NCI-H2081 treated with DMSO at 0.1 percent for 48 hours (cell line): ENCODE data around the gene MAEA.

Experiments
- DNase-seq: peaks from one replicate; lab custom pipeline; 2025; lab: John Stamatoyannopoulos, UW

Gene MAEA

DNA sequence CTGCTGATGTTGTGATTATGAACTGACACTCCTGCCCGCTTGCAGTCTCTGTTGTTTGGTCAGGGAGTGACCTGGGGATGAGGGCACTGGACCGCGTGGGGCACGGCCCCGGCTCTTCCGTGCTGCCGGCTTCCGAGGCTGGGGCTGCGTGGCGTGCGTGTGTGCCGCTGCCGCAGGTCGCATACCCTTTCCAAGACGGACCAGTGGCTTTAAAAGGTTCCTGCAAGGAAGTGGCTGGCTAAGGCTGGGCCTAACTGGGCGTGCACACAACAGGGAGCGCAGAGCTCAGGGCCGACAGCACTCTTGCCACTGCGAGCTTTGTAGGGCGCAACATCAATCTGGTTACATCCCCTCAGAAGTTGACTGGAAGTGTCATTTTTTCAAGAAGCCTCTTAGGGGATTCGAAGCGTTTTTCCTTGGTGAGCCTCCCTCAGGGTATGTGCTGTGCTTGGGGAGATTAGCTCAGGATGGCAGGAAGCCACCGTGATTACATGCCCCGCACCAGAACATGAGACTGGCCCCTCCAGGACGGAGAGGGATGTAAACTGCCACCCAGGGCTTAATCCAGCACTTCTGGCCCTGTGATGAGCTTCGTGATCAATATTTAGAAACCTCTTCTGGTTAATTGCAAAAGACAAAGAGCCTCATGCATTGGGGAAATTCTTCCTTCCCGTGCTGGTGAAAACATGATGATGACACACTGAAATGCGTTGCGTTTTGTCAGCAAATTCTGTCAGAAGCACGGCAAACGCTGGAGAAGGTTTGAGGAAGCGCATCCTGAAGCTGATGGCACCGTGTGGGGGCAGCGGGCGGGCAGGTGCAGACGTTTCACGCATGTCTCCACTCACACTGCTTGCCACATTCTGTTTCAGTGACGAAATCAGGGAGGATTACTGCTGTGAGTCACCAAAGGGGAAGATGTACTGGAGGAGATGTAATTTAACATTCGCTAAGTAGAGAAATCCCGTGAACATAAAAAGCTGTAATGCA is 11.1 kb downstream of the MAEA start:
- no peak for DNase-seq

GRCh38 chr4:1302159-1302558 is 12.5 kb downstream of the MAEA start:
- no peak for DNase-seq

GRCh38 chr4:1305261-1305711 is 15.6 kb downstream of the MAEA start:
- no peak for DNase-seq

DNA sequence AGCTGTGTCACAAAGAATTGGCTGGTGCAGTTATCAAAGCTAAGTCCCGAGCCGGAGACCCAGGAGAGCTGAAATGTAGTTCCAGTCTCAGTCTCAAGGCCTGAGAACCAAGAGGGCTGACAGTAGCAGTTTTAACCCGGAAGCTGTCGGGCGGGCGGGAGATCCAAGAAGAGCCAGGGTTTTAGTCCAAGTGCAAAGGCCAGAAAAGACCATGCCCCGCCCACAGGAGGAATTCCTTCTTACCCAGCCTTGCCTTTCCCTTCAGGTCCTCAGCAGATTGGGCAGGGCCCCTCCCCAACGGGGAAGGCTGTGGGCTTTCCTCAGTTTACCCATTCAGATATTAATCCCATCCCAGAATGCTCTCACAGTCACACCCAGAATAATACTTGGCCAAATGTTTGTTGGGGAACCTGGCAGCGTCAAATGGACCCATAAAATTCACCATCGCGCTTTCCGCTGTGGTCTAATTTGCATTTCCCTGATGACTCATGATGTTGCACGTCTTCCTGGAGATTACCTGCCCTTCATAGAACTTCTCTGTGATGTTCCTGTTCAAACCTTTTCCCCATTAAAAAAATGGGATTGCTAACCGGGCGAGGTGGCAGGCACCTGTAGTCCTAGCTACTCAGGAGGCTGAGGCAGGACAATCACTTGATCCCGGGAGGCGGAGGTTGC is 16.2 kb downstream of the MAEA start:
- DNase-seq: no peak

DNA sequence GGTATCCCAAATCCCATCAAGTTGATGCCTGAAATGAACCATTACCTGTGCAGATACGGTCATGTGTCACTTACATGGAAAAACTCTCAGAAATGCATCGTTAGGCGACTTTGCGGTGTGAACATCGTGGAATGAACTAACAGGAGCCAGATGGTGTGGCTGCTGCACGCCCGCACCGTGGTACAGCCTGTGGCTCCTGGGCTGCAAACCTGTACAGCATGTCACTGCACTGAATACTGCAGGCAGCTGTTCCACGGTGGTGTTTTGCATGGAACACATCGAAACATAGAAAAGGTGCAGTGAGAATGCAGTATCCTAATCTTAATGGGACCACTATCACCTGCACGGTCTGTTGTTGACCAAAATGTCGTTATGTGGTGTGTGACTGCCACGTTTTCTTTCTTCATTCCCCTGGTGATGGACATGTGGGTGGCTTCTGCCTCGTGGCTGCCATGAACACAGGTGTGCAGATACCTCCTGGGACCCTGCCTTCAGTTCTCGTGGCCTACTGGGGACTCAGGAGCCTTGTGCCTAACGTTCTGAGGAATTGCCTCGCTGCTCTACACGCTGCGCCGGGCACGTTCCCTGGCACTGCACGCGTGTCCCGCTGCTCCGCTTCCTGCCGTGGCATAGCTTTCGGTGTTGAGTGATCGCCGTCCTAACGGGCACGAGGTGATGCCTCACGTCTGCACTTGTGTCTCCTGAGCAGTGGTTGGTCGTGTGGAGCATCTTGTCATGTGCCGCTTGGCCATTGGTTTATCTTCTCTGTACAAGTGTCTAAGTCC is 18.5 kb downstream of the MAEA start:
- DNase-seq: no peak

GRCh38 chr4:1309261-1310010 is 19.7 kb downstream of the MAEA start:
- DNase-seq: no peak

DNA sequence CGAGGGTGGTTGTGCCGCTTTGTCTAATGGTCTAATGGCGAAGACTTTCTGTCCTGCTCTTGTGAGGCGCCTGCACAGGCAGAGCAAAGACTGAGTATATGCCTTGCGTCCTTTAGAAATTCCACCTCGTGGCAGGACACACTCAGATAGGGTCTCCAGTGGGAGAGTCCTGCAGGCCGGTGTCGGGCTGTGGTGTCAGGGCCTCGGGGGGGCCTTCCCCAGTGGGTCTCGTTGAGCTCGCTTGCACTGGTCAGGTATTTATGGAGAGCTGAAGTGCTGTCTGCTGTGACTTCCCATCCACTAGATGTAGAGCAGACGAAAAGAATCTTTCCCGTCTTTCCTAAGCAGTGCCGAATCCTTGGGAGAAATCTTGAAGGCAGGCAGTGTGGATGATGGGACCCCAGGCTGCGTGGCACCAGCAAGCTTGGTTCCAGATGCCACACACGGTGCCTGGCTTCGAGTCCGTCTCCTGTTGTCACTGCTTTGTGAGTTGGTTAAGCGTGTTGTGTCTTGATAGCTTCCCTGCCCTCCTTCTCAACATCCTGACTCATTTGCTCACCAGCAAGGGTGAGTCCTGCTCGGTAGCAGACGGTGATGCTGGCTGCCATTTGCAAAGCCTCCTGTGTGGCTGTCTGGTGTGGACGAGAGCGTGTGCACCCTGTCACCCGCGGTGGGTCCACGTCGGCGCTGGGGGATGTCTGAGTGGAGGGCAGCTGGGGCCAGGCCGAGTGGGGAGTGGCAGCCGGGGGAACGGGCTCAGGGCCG is 20.5 kb downstream of the MAEA start:
- no peak for DNase-seq

GRCh38 chr4:1310796-1311631 is 21.3 kb downstream of the MAEA start:
- no peak for DNase-seq

DNA sequence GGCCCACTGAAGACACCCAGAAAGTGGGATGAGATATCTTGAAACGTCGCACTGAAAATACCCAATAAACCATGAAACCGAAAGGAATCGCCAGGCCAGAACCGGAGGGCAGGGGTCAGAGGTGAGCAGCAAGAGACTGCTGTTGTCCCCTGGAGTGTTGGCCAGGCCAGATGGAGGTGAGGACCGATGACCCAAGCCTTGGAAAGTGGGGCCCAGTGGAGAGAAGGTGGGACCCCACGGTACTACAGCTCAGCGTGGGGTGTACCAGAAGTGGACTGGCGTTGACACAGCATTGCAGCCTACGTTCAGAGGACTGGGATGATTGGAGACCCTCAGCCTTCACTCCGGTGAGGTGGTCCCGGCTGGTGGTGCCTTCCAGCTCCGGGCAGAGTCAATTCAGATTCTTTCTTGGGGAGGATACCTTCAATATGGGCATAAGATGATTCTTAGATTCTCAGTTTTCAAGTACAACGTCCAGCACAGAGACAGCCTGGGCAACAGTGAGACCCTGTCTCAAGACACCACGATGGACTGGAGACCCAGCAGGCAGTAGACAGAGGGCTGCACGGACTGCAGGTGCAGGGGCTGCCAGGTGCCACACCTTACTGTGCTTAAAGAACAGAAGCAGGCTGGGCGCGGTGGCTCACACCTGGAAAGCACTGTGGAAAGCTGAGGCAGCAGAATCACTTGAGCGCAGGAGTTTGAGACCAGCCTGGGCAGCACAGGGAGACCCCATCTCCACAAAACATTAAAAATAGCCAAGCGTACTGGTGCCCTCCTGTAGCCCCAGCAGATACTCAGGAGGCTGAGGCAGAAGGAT is 23.3 kb downstream of the MAEA start:
- no peak for DNase-seq

DNA sequence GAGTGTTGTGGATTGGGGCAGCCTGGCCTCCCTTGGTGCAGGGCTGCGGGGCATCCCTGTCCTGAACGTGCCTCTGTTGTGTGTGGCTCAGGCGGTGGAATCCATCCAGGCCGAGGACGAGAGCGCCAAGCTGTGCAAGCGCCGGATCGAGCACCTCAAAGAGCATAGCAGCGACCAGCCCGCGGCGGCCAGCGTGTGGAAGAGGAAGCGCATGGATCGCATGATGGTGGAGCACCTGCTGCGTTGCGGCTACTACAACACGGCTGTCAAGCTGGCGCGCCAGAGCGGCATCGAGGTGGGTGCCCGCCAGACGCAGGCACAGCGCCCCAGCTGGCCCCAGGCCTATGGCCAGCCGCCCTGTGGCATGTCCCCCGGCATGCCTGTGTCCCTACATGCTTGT is 25.6 kb downstream of the MAEA start:
- DNase-seq: no peak

GRCh38 chr4:1315836-1316536 is 26.3 kb downstream of the MAEA start:
- no peak for DNase-seq

- DNase-seq: no peak
These were observed 27.0 kb downstream of the MAEA start for GRCh38 chr4:1316537-1317168.

GRCh38 chr4:1317177-1318045 is 27.7 kb downstream of the MAEA start:
- DNase-seq: no peak

- no peak for DNase-seq
These were observed 28.3 kb downstream of the MAEA start for GRCh38 chr4:1318046-1318375.

DNA sequence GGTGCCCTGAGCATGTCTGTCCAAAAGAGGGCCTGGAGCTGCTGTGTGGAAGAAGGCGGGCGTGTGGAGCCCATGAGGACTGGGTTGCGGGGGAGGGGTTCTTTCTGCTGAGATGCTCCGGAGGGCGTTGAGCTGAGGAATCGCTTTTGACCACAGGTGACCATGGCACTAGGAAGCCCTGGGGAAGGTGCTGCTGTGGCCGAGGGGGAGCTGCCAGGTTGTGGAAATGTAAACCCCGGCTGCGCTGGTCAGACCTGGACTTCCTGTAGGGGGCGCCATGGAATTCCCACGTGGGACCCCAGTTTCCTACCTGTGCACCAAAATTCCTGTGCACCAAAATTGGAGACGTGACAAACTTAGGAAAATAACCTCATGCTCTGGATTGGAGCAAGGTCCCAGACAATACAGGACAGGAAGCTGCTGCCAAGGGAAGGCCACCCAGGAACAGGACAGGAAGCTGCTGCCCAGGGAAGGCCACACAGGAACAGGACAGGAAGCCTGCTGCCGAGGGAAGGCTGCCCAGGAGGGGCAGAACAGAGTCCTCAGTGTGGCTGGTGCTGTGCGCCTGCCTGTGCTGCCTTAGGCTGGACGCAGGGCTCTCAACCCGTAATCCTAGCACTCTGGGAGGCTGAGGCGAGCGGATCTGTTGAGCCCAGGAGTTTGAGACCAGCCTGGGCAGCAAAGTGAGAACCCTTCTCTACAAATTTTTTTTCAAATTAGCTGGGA is 29.0 kb downstream of the MAEA start:
- DNase-seq: no peak

- DNase-seq: no peak
These were observed 31.8 kb downstream of the MAEA start for GRCh38 chr4:1321486-1321885.
